Measurements from ENCODE around the gene FBXO4. TPM values are rescaled to one million over a fixed set of nuclear protein-coding genes. Genes with fewer than 3 reads are reported as not detected.

The FBXO4 gene
- total RNA-seq, 4 donors from 2014 or later: 0.59 to 21.8 (median 15.5) TPM

DNA sequence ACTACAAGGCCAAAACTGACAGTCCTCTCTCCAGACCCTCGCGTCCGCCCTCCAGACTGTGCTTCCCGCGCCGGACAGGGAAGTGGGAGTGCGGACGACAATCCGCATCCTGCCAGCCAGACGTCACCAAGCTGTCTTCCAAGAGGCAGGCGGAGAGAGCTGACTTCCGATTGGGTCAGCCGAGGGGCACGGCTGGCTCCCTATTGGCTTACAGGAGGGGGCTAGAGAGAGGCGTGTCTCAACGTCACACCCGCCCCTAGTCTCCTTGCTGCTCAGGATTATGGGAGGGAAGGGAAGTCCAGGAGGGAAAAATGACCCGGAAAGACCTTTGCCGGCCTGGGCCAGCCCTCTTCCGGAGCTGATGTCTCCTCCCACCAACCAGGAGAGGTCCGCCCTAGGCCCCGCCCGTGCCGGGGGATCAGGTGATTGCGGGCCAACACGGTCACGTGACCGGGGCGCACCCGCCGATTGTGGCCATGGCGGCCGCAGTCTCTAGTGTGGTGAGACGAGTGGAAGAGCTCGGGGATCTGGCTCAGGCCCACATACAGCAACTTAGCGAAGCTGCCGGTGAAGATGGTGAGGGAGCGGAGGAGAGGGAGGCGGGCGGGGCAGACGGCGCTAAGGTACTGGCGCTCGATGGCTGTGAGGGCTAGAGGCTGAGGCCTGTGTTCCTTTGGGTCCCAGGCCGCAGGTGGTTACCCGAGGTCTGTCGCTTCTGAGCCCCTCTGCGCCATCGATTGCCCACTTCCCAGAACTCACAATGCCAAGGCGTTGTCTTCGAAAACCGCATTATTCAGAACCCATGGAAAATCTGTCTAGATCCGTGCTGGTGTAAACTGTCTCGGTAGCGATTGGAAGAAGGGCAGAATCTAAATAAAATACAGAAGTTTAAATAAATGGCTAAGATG, 20.9 kb upstream of the FBXO4 start, which contains the start of gene RIMOC1:
Gene RIMOC1 (plus strand): TSS at position 453 of the 908 bp plus-strand sequence. CDS start 24 bp downstream, at position 477.
- peak; percentile 42 to 76 for TF ChIP-seq POLR2A (IDR thresholded peaks at IDR 0.05)
- TF ChIP-seq, protein P1, sequence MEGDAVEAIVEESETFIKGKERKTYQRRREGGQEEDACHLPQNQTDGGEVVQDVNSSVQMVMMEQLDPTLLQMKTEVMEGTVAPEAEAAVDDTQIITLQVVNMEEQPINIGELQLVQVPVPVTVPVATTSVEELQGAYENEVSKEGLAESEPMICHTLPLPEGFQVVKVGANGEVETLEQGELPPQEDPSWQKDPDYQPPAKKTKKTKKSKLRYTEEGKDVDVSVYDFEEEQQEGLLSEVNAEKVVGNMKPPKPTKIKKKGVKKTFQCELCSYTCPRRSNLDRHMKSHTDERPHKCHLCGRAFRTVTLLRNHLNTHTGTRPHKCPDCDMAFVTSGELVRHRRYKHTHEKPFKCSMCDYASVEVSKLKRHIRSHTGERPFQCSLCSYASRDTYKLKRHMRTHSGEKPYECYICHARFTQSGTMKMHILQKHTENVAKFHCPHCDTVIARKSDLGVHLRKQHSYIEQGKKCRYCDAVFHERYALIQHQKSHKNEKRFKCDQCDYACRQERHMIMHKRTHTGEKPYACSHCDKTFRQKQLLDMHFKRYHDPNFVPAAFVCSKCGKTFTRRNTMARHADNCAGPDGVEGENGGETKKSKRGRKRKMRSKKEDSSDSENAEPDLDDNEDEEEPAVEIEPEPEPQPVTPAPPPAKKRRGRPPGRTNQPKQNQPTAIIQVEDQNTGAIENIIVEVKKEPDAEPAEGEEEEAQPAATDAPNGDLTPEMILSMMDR (IDR thresholded peaks at IDR 0.05): peak in 2 of 4 experiments; percentile 7 to 15
- intact Hi-C loops (cut with DNase I; ENCODE audit: low total_unique reads): no loop called here
- H3K27ac ChIP-seq: peak within 1 kb of the TSS; percentile 90 to 94
- H3K27me3 ChIP-seq: no peaks in the 10 kb centered on the region
- no peaks in the 10 kb centered on the region for H3K9me3 ChIP-seq
- DNase-seq: peak; percentile 98 to 99
- H3K4me3 ChIP-seq: peak within 1 kb of the TSS; percentile 72 to 76
- H3K36me3 ChIP-seq: no peaks in the 10 kb centered on the region
- H3K4me1 ChIP-seq: peaks cover 6 to 9% of the 10 kb centered on the region in 2 donors

DNA sequence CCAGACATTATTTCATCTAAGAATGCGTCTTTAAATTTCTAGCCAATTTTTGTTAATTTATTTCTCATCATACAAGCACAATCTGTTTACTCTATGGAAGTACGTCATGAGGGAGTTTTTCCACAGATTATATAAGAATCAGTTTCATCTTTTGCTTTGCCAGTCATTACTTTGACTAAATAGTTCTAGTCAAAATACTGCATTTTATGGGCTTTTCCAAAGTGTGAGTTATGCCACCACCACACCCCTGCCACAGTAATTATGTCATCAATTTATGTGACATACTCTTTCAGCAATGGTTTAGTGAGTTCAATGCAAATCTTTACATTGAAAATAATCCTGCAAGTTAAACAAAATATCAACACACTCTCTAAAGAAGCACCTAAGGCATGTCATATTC, 18.9 kb upstream of the FBXO4 start:
- Histone ChIP-seq H3K4me1 (peaks cover 8 to 9% of the 10 kb centered on the region in 2 donors), H3K27ac (no peak overlapping the region)
- intact Hi-C loops (cut with DNase I; ENCODE audit: low total_unique reads): no loop called here

DNA sequence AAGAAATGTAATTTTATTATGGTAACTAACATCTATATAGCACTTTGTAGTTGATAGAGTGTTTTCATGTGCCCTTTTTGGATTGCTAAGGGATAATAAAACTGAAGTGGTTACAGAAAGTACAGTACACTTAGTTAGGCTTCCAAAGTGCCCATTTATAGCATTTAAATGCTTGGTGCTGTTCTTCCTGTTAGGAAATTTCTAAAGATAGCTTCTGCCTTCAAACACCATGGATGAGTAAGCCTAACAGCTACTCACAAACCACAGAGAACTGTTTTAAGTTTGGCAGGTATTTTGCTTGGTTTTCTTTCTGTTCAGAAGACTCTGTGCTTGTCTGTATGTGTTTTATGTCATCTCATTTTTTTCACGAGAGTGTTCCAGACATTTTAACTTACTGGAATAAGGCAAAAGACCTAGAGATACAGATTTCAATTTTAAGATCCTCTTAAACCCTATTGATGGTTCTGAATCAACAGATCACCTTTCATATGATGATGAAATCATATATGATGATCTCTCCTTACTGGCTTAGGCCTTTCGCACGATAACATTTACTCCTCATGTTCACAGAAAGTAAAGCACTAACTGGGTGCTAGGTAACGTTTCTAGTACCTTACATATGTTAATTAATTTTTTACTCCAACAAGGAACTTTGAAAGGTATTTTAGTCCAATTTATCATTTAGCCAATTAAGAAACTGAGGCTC, 16.6 kb upstream of the FBXO4 start:
- Histone ChIP-seq H3K4me1 (peaks cover 8 to 9% of the 10 kb centered on the region in 2 donors), H3K36me3 (no peaks in the 10 kb centered on the region)

More for the DNA sequence above, 18.9 kb upstream of the FBXO4 start:
- H3K9me3 ChIP-seq: no peaks in the 10 kb centered on the region
- TF ChIP-seq, protein P1 (IDR thresholded peaks at IDR 0.05): no peak
- no peak for TF ChIP-seq POLR2A (IDR thresholded peaks at IDR 0.05)
- no peak for DNase-seq
- no peak overlapping the region for H3K4me3 ChIP-seq
- no peaks in the 10 kb centered on the region for H3K27me3 ChIP-seq
- no peaks in the 10 kb centered on the region for H3K36me3 ChIP-seq

DNA sequence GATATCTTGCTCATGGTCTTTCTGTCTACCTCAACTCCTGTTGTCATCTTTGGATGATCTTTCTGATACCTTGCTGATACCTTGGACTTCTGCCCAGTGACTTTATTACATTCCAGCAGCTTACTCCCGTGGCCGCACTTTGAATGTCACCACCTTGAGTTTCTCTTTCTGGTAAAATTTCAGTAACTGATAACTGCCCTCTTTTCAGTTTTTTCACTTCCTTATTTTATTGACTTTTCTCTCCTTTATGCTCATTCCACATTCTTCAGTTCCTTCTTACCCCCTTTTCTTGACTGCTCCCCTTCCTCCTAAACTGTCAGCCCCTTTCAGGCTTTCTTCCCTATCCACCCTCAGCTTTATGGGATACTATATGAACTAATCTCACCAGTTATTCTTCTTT, 7.0 kb upstream of the FBXO4 start:
- H3K4me3 ChIP-seq: no peak overlapping the region
- intact Hi-C loops (cut with DNase I; ENCODE audit: low total_unique reads): no loop called here
- H3K9me3 ChIP-seq: no peaks in the 10 kb centered on the region
- no peaks in the 10 kb centered on the region for H3K36me3 ChIP-seq
- H3K27ac ChIP-seq: no peak overlapping the region
- no peak for TF ChIP-seq POLR2A (IDR thresholded peaks at IDR 0.05)
- TF ChIP-seq, protein P1 (IDR thresholded peaks at IDR 0.05): no peak
- DNase-seq: no peak
- H3K27me3 ChIP-seq: no peaks in the 10 kb centered on the region
- H3K4me1 ChIP-seq: no peaks in the 10 kb centered on the region

More for the DNA sequence above, 16.6 kb upstream of the FBXO4 start:
- Histone ChIP-seq H3K27me3 (no peaks in the 10 kb centered on the region), H3K9me3 (no peaks in the 10 kb centered on the region), H3K27ac (no peak overlapping the region), H3K4me3 (no peak overlapping the region)
- intact Hi-C loops (cut with DNase I; ENCODE audit: low total_unique reads): no loop called here
- DNase-seq: no peak
- TF ChIP-seq POLR2A (IDR thresholded peaks at IDR 0.05): no peak
- TF ChIP-seq, protein P1 (IDR thresholded peaks at IDR 0.05): no peak

Measured in uterus (tissue), 4 donors.